GM18498 (cell line): ENCODE results near the gene ZFP62.
"Not testable (repeated sequence)": the region's sequence is repeated elsewhere in the genome, so short reads cannot be mapped to it uniquely, and the experiment has no call there.

Source experiments
- ATAC-seq: cut with Tn5 transposase; IDR thresholded peaks from one replicate; pipeline ENCODE4 v1.9.1; 2021; ENCODE audit warnings: mild to moderate bottlenecking, moderate library complexity; ENCODE audit not compliant: unreplicated experiment

Gene ZFP62

DNA sequence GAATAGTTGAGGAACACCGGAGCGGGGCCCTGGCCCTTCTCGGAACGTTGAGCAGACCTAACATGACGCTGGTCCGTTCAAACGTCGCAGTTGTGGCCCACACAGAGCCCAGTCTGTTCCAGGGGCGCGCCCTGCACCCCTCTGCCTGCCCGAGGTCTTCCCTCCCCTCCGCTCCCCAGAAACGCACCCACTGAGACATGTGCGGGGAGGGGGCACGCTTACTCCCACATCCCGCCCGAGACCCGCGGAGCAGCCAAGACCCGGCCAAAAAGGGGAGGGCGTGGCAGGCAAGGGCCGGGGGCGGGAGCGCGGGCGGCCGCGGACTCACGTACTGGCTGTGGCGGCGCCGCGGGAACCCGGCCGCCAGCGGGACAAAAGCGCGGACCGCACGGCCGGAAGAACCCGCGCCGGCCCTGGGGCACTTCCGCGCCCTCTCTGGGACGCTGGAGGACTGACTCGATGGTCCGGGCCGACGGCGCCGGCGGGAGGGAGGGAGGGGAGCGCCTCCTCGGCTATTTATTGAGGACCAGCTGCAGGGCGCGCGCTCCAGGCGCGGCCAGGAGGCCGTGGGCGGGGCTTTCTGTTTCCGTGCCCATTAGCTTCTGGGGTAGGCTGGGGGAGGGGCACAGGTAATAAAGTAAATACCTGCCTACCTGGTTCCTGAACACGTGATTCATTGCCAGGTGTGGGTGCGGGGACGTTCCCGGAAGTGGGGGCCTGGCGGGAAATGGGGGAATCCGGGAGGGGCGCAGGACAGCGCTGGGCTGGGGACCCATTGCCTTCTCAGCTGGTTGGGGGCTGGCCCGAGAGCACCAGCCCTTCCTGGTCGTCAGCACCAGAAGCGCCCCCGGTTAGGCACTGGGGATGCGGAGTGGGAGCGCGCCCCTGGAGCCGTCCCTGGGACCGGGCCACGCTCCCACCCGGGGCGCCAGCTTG is at the start of gene ZFP62:
ZFP62 (minus strand) TSS at position 390 of the 936 bp plus-strand sequence; CDS start at position 333, 57 bp downstream.
- peak; percentile 89 for ATAC-seq

DNA sequence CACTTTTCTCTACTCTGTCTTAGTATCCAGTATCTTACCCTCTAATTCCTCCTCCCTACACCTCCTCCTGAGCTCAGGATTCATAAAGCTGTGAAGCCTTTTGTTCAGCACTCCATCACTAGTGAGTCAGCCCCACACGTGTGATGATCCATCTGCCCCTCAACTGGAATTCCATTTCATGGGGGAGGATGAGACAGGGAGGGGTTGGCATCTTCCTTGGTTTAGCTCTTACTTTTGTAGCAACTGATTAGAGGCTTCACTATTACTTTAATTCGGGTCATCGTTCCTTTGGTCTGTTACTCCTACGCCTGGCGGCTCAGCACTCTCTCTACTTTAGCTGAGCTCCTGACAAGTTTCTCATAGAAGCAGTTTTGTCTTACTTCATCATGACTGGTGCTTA is 49.7 kb upstream of the ZFP62 start:
- ATAC-seq = no peak

DNA sequence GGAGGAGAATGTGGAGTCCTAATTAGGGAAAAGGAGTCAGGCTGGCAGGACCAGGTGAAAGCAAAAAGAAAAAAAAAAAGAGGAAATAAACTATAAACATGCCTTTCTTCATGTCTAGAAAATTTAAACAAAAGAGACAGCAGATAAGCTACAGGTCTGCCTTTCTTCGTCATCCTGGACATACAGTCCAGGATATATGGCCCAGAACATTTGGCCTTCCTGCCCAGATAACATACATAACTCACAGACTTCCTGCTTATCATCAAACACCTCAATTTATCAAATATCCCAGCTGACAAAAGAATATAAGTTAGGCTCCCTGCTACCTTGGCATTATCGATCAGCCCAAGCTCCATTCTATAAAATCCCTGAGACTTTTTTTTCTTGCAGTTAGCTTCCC is 49.1 kb upstream of the ZFP62 start:
- ATAC-seq = no peak

DNA sequence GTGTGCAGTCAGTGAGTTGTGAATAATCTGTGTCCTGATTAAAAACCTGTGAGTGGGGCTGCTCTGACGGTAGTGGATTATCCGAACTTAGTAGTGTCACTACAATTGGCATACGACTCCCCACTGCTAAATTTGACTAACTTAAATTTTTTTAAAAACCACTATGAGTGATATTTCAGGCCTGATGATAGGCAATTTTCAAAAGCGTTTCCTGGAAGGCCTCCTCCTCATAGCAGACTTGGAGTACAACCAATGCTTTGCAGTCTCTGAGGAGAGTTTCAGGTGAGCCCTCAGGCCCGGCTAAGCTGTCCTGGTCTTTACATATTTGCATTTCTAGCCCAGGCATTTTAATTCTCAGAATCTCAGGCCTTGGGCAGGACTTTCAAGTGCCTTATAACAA is 48.7 kb upstream of the ZFP62 start:
- ATAC-seq = no peak

DNA sequence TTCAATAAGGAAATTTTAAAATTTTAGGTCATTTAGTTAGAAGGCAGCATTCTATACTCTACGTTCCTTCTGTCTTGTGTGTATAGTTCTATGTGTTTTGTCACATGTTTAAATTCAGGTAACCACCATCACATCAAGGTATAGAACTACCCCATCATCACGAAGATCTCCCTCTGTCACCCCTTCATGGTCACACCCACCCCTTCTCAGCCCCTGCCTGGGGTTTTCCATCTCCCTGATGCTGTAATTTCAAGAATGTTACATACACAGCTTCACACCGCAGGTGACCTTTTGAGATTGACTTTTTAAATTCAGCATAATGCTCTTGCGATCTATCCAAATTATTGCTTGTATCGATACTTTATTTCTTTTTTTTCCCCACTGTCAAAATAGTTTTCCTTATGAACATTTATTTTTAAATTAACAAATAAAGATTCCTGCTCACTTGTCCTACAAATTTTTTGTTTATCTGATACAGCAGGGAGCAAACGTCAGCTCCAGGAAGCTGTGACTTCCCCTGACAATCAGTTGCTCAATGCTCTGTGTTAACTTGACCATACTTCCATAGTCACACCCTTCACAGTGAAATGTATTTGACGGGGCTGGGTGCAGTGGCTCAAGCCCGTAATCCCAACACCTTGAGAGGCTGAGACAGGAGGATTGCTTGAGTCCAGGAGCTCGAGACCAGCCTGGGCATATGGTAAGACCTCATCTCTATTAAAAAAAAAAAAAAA is 48.1 kb upstream of the ZFP62 start:
- no peak for ATAC-seq

DNA sequence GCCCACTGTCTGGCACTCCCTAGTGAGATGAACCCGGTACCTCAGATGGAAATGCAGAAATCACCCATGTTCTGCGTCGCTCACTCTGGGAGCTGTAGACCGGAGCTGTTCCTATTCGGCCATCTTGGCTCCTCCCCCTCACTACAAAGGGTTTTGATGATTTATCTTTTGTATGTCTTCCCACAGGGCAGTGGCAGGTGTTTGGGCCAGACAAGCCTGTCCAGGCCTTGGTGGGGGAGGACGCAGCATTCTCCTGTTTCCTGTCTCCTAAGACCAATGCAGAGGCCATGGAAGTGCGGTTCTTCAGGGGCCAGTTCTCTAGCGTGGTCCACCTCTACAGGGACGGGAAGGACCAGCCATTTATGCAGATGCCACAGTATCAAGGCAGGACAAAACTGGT is 47.3 kb upstream of the ZFP62 start:
- ATAC-seq = no peak

DNA sequence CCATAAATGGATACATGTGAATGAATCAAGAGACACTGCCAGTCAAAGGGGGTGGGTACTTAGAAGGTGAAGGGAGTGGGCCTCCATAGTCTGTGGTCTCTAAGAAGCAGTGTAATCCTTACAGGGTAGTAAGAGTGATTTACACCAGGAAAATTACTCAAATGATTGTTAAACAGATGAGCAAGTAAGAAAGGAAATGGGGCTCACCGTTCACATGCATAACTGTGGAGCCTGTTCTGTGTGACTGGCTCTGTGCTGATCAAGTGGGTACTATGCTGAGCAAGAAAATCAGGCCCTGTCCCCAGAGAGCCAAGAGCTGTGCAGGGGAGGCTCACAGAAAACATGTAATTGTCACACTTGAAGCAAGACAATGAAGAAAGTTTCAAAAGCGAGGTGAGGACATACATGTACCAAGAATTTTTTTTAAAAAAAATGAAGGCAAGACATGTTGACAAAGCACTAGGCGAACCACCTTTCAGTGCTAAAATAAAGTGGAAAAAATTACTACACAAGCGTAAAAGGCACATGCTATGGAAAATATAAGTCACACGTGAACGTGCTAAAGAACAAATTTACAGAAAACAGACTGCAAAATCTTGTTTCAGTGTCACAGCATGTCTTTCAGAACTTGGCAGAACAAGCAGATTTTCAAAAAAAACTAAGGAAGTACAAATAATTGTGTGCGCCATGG is 40.4 kb upstream of the ZFP62 start:
- no peak for ATAC-seq

DNA sequence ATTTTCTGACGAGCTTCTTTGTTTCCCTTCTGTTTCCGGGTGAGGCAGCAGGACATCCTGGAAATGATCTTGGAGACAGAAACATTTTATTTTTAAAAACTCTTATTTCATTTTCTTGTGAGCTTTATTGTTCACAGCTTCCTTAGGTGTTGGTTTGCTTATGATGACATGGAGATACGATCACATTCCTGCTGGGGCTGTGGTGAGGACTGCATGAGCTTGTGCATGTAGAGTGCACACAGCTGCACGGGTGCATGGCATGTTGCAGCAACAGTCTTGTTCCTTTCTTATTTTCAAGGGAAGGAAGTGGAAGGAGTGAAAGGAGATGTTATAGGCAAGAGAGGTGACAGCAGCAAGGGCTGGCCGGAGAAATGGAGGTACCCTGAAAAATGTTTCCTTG is 39.1 kb upstream of the ZFP62 start:
- no peak for ATAC-seq

DNA sequence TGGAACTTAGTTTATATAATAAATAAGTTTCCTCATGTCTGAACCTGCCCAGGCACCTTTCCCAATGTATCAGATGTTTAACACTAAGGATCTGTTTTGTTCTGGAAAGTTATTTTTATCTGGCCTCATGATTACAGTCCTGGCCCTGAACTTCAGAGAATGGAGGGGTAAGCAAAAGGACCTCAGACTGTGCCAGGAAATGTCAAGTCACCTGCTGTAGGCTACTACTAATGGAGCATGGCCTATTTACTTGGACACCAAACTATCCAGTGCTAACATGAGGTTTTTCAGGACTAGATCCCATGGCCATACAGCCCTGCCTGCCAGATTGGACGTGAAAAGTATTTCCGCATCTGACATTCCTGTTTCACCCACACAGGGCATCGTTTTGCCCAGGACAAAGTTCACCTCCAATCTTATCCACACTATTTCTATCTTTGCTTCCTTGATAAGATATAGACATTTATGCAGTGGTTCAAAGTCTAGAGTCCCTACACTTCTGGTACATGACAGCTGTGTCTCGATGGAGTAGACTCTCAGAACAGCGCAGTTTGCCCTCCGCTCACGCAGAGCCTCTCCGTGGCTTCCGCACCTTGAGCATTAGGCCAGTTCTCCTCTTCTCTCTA is 37.7 kb upstream of the ZFP62 start, which contains the start of gene BTNL8:
BTNL8 (plus strand) TSS at position 539 of the 626 bp plus-strand sequence. CDS start 152 bp downstream, outside the sequence.
- no peak for ATAC-seq

DNA sequence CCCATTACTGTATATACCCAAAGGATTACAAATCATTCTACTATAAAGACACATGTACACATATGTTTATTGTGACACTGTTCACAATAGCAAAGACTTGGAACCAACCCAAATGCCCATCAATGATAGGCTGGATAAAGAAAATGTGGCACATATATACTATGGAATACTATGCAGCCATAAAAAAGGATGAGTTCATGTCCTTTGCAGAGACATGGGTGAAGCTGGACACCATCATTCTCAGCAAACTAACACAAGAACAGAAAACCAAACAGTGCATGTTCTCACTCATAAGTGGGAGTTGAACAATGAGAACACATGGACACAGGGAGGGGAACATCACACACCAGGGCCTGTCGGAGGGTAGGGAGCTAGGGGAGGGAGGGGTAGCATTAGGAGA is 34.3 kb upstream of the ZFP62 start:
- ATAC-seq = not testable (repeated sequence)

DNA sequence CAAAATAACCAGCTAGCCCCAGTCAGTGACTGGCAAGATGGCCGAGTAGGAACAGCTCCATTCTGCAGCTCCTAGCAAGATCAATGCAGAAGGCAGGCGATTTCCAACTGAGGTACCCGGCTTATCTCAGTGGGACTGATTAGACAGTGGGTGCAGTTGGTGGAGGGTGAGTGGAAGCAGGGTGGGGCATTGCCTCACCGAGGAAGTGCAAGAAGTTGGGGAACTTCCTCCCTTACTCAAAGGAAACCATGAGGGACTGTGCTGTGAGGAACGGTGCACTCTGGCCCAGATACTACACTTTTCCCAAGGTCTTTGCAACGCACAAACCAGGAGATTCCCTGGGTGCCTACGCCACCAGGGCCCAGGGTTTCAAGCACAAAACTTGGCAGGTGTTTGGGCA is 28.3 kb upstream of the ZFP62 start:
- ATAC-seq = no peak

DNA sequence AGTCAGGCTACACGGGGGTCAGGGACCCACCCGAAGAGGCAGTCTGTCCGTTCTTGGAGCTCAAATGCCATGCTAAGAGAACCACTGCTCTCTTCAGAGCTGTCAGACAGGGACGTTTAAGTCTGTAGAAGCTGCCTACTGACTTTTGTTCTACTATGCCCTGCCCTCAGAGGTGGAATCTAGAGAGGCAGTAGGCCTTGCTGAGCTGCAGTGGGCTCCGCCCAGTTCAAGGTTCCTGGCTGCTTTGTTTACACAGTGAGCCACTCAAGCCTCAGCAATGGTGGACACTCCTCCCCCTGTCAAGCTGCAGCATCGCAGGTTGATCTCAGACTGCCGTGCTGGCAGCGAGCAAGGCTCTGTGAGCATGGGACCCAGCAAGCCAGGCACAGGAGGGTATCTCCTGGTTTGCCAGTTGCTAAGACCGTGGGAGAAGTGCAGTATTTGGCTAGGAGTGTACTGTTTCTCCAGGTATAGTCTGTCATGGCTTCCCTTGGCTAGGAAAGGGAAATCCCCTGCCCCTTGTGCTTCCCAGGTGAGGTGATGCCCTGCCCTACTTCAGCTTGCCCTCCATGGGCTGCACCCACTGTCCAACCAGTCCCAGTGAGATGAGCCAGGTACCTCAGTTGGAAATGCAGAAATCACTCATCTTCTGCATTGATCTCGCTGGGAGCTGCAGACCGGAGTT is 24.9 kb upstream of the ZFP62 start:
- not testable (repeated sequence) for ATAC-seq

DNA sequence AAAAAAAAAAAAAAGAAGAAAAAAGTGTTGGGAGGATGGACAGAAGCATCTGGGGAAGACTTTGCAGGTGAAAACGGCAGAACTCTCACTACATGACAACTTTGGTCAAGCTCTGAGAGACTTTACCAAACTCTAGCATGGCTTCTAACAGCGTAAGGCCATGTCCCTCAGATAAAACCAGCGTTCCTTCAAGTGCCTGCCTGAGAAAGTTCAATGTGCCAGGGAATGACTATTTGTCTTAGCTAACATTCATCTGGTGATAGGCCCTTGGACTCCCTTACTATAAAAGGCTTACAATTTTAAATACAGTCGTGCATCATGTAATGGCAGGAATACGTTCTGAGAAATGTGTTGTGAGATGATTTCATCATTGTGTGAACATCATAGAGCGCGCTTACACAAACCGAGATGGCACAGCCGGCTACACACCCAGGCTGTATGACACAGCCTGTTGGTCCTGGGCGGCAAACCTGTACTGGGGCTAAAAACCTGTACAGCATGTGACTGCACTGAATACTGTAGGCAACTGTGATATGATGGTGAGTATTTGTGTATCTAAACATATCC is 14.9 kb upstream of the ZFP62 start:
- no peak for ATAC-seq

DNA sequence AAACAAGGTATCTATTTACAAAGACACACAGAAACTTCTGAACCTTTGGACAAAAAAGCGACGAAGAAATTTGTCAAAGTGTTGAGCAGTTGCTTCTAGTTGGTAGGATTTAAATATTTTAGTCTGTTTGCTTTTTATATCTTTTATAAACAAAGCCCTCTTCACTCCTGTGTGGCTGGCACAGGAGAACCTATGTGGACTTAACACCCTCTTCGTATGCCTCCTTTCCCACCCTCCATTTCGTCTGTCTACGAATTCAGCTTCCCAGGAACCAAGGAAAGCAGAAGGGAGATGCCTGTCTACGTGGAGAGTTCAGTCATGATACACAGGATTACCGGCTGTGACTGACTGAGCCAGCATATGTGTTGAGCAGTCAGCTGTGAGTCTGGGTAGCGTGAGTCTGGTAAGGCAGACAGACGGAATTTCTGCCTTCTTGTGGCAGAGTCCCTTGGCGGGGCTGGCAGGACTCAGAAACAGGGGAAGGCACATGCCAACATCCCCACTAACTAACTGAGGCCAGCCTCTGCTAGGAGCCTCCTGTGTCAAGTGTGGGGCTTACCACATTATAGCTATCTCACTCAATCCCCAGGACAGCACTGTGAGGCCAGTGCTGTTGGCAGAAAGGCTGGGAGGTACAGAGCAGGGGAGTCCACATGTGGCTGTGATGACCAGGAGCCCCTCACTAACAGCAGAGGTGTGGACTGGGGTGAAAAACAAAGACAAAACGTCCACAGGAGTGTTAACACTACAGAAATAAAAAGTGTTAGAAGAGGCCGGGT is 13.9 kb upstream of the ZFP62 start:
- ATAC-seq = no peak

DNA sequence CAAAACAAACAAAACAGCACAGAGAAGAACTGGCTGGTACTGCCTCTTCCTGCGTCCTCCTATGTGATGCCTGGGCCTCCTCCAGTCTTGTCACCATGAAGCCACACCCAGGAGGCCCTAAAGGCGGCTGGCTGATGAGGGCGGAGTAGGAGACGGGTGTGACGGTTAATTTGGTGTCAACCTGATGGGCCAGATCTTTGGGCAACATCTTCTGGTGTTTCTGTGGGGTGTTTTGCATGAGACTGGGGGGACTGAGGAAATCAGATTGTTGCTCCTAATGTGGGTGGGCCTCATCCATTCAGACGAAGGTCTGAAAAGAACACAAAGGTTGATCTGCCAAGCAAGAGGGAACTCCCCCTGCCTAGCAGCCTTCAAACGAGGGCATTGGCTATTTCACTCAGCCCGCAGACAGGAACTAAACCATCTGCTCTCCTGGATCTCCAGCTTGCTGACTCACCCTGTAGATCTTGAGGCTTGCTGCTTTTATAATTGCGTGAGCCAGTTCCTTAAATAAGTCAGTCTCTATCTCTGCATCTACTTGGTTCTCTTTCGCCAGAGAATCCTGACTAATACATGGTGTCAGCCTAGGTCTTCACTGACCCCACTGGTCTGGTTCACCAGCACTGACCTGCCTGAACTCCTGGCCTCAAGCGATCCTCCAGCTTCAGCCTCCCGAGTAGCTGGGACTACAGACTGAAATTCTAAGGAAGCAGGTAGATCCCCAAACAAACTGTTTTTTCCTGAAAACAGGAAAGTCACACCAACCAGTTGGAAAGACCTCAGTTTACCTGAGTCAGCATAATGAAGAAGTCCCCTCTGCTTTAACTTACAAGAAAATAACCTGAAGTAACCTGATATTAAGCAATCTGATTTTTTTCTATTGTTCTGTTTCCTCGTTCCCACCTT is 12.8 kb upstream of the ZFP62 start:
- ATAC-seq = no peak

DNA sequence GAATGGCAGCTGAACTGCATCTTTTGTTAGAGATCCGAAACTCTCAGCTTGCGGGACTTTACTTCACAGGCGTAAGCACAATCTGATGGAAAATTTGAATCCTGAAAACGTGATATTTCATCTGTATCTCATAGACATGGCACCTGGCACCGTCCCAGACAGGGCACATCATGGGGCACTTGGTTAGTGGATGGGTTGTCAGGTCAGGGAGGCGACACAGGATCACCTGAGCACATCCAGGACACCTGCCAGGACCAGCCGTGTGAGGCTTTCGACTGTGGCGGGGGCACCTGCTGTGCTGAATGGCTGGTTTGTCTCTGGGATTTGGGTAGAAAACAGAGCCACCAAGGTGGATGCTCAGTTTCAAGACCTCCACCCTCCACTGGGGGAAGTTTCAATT is 11.3 kb upstream of the ZFP62 start:
- ATAC-seq = no peak

DNA sequence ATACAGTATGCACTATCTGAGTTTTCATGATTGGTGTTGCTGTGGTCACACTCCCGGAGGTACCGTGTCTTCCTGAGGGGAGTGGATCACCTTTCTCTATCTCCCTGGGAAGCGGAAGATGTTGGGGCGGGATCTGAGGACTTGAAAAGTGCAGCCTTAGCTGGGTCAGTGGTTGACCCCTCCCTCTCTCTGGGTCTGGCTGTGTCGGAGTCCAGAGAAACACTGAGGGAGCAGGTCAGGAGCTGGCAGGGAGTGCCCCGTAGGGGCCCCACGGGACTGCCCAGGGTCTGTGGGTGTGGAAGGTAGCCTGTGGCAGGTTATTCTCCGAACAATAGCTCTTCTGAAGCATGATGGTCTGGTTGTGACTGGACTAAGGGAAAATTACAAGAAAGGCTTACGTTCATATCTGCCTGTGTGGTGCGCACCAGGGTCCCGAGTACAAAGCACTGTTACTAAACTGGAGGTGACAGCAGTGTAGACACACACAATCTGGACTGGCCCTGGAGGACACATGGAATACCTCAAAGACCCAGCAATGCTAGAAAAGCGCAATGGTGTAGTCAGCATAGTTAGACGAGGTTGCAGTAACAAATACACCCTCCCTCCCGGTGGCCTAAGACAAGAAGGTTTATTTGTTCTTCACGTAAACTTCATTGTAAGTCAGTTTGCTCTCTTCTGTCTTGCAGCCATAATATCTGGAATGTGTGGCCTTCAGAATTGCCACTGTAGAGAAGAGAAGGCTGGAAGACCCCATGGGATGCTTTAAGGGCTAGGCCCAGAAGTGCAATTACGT is 9.4 kb upstream of the ZFP62 start:
- ATAC-seq = no peak
